GM23338 (cell line): Measurements from ENCODE around the gene BBOX1. TPM values are rescaled to one million over a fixed set of nuclear protein-coding genes. Genes with fewer than 3 reads are reported as not detected.

ENCODE experiments used
- ATAC-seq: fragments of 200-7000 bp; cut with Tn5 transposase; 3 replicates; pipeline ENCODE4 v1.9.1; 2020
- DNase-seq: peaks from one replicate; pipeline ENCODE4 v3.0.0-alpha.2; 2015; ENCODE audit warnings: low spot score
- H2AFZ ChIP-seq: fragments of 200-600 bp; sonication (generic); 2 replicates; pipeline ENCODE4 v1.8.0; 2016; ENCODE audit warnings: antibody characterized with exemption, mild to moderate bottlenecking, moderate library complexity
- H3F3A ChIP-seq: fragments of 200-600 bp; sonication (generic); replicated peaks from 2 replicates; pipeline ENCODE4 v1.8.0; 2017; ENCODE audit warnings: antibody characterized with exemption, mixed run types, low read depth
- H3K27ac ChIP-seq: fragments of 200-600 bp; sonication (generic); 2 replicates; pipeline ENCODE4 v1.6.1; 2016; ENCODE audit warnings: low read depth
- H3K27me3 ChIP-seq: fragments of 200-600 bp; sonication (generic); 2 replicates; pipeline ENCODE4 v1.8.0; 2016; ENCODE audit warnings: mild to moderate bottlenecking, mixed run types, moderate library complexity; ENCODE audit not compliant: insufficient read depth
- H3K36me3 ChIP-seq: fragments of 200-600 bp; sonication (generic); 2 replicates; pipeline ENCODE4 v1.8.0; 2016; ENCODE audit warnings: mild to moderate bottlenecking; ENCODE audit not compliant: insufficient read depth
- H3K4me1 ChIP-seq: fragments of 200-600 bp; sonication (generic); 2 replicates; pipeline ENCODE4 v1.8.0; 2016; ENCODE audit warnings: mild to moderate bottlenecking, moderate library complexity; ENCODE audit not compliant: insufficient read depth
- H3K4me2 ChIP-seq: fragments of 200-600 bp; sonication (generic); 2 replicates; pipeline ENCODE4 v1.7.1; 2017; ENCODE audit warnings: mixed run types
- H3K4me3 ChIP-seq: fragments of 200-600 bp; sonication (generic); 2 replicates; pipeline ENCODE4 v1.6.1; 2016; ENCODE audit warnings: mixed run types
- H3K79me2 ChIP-seq: fragments of 200-600 bp; sonication (generic); replicated peaks from 2 replicates; pipeline ENCODE4 v1.8.0; 2017; ENCODE audit warnings: mild to moderate bottlenecking; ENCODE audit not compliant: insufficient read depth
- H3K9me2 ChIP-seq: fragments of 200-600 bp; sonication (generic); 2 replicates; pipeline ENCODE4 v1.8.0; 2017; ENCODE audit not compliant: insufficient read depth
- H4K20me1 ChIP-seq: fragments of 200-600 bp; sonication (generic); replicated peaks from 2 replicates; pipeline ENCODE4 v1.8.0; 2017; ENCODE audit warnings: mild to moderate bottlenecking; ENCODE audit not compliant: insufficient read depth
- H3K27ac Mint-ChIP-seq: 2 replicates; pipeline ENCODE4 v1.8.0; 2020; ENCODE audit warnings: inconsistent platforms, mild to moderate bottlenecking, moderate library complexity, mixed read lengths
- H3K27me3 Mint-ChIP-seq: 3 replicates; pipeline ENCODE4 v1.8.0; 2022; ENCODE audit warnings: low read depth, mild to moderate bottlenecking, moderate library complexity, mixed read lengths, inconsistent platforms; ENCODE audit not compliant: insufficient read depth, poor library complexity
- H3K36me3 Mint-ChIP-seq: 3 replicates; pipeline ENCODE4 v1.8.0; 2021; ENCODE audit warnings: low read depth, mild to moderate bottlenecking, inconsistent platforms, moderate library complexity, mixed read lengths
- H3K4me1 Mint-ChIP-seq: 3 replicates; pipeline ENCODE4 v1.8.0; 2020; ENCODE audit warnings: mild to moderate bottlenecking, inconsistent platforms, mixed read lengths
- H3K4me3 Mint-ChIP-seq: 3 replicates; pipeline ENCODE4 v1.8.0; 2021; ENCODE audit warnings: moderate library complexity, mild to moderate bottlenecking, inconsistent platforms, mixed read lengths
- H3K9me3 Mint-ChIP-seq: 3 replicates; pipeline ENCODE4 v1.8.0; 2020; ENCODE audit warnings: moderate library complexity, mild to moderate bottlenecking, inconsistent platforms, mixed read lengths
- CREB1 ChIP-seq: fragments of 250-450 bp; sonication (Bioruptor Pico); IDR thresholded peaks from 2 replicates; pipeline ENCODE4 v1.5.0; 2020; ENCODE audit warnings: low read depth, mild to moderate bottlenecking, moderate library complexity
- EZH2 ChIP-seq: fragments of 200-600 bp; sonication (generic); IDR thresholded peaks from one replicate; pipeline ENCODE4 v1.8.0; 2017; ENCODE audit warnings: antibody characterized with exemption, mild to moderate bottlenecking, low read depth; ENCODE audit not compliant: unreplicated experiment
- EZH2phosphoT487 ChIP-seq: fragments of 200-600 bp; sonication (generic); IDR thresholded peaks from one replicate; pipeline ENCODE4 v1.8.1; 2018; ENCODE audit warnings: antibody characterized with exemption; ENCODE audit not compliant: unreplicated experiment
- JUNB ChIP-seq: IDR thresholded peaks from one replicate; pipeline ENCODE4 v1.6.1; 2016; ENCODE audit warnings: antibody characterized with exemption; ENCODE audit not compliant: unreplicated experiment
- NANOG ChIP-seq: IDR thresholded peaks from 2 replicates; pipeline ENCODE4 v1.6.1; 2016; ENCODE audit warnings: antibody characterized with exemption, borderline replicate concordance
- POLR2AphosphoS5 ChIP-seq: IDR thresholded peaks from 2 replicates; pipeline ENCODE4 v1.6.1; 2016; ENCODE audit warnings: antibody characterized with exemption, low read depth
- ZNF331 ChIP-seq: fragments of 250-450 bp; sonication (Bioruptor Pico); IDR thresholded peaks from 2 replicates; pipeline ENCODE4 v1.5.0; 2020; ENCODE audit warnings: low read depth, mild to moderate bottlenecking, moderate library complexity
- polyA plus RNA-seq: library from polyadenylated mRNA; unstranded; fragments of >200 nt; fragmentation: Nextera tagmentation; extraction: Ambion mirVana; gene quantifications from 2 replicates; pipeline ENCODE4 v1.2.1, GENCODE V29; 2016
- total RNA-seq: library from RNA; depleted of rRNA; stranded (reverse); fragments of >200 nt; shearing (Covaris generic); gene quantifications from 2 replicates; pipeline ENCODE4 v1.2.3, GENCODE V29; 2014
- TF ChIP-seq, protein P1 (sequence below), 2 experiments: fragments of 200-600 bp in 1 of 2; sonication (generic) in 1 of 2; conservative IDR thresholded peaks; 2 replicates each; pipeline versions ENCODE4 v1.5.1 to v1.6.1; 2016 to 2017; ENCODE audit warnings: antibody characterized with exemption in 2 of 2, low read depth in 2 of 2, mild to moderate bottlenecking in 2 of 2, moderate library complexity in 1 of 2
- TF ChIP-seq, protein P2 (sequence below): IDR thresholded peaks from 2 replicates; pipeline ENCODE4 v1.6.1; 2016; ENCODE audit warnings: antibody characterized with exemption
- TF ChIP-seq, protein P3 (sequence below): IDR thresholded peaks from one replicate; pipeline ENCODE4 v1.6.1; 2018; ENCODE audit warnings: antibody characterized with exemption; ENCODE audit not compliant: unreplicated experiment

BBOX1 gene
- total and polyA plus RNA-seq, 2 experiments from 2014 or later, result not detected

DNA sequence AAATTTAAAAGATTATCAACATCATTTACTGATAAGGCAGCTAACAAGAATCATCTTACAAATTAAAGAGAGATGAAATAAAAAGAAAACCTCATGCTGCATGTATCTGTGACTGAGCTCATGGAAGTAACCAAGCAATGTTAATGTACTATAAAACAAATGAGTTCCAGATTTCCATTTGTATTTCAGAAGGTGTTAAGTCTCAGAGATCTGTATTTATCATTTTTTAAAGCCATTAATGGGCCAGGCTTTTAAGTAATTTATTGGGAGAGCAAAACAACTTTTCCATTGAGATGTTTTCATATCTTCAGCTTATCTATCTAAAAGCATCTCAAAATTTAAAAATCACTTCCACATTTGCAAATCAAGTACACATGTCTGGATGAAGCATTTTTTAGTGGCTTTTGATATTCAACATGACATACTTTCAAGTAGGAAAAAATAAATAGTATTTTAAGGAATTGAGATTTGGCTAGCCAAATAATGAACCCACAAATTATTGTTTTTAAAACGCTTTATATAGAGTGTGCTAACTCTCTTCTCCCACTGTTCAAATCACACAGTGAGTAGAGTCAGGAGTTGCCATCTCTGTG is 17.9 kb upstream of the BBOX1 start:
- Histone ChIP-seq H3K4me1 (peaks cover 10% of the 10 kb centered on the region), H3K4me3 (no peak overlapping the region), H2AFZ (no peak overlapping the region), H4K20me1 (no peaks in the 10 kb centered on the region), H3K36me3 (no peaks in the 10 kb centered on the region), H3F3A (no peaks in the 10 kb centered on the region), H3K27ac (no peak overlapping the region), H3K9me2 (peaks cover 15% of the 10 kb centered on the region; the same call in 1 of the 2 replicates), H3K27me3 (no peaks in the 10 kb centered on the region), H3K4me2 (no peak overlapping the region), H3K79me2 (no peaks in the 10 kb centered on the region)
- Mint-ChIP-seq H3K36me3 (no peaks in the 10 kb centered on the region), H3K27me3 (no peaks in the 10 kb centered on the region), H3K27ac (no peak overlapping the region), H3K9me3 (no peaks in the 10 kb centered on the region), H3K4me3 (no peak overlapping the region), H3K4me1 (peaks cover 14% of the 10 kb centered on the region; the same call in 2 of the 3 replicates)
- DNase-seq, result no peak
- ATAC-seq, result no peak
- TF ChIP-seq EZH2phosphoT487, result no peak

DNA sequence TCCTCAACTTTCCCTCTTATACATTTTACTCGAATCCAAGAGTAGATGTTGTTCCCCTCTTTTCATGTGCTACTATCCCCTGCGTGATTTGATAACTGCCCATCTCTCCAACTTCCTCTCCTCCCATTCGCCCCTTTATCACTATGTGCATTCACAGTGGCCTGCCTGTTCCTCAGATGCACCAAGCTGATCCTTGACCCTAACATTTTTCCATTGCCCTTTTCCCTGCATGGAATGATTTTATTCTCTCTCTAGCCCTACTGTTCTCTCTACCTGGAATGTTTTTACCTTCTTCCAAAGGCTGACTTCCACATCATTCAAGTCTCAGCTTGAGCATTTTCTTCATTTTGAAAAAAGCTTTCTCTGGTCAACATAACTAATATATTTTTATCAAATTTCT is 15.8 kb upstream of the BBOX1 start:
- no peak for ATAC-seq
- Mint-ChIP-seq H3K9me3 (no peaks in the 10 kb centered on the region), H3K4me3 (no peak overlapping the region), H3K36me3 (no peaks in the 10 kb centered on the region), H3K27ac (peak overlapping the region; percentile 17; the same call in 1 of the 2 replicates), H3K27me3 (no peaks in the 10 kb centered on the region), H3K4me1 (peaks cover 14% of the 10 kb centered on the region; the same call in 2 of the 3 replicates)
- Histone ChIP-seq H3K36me3 (no peaks in the 10 kb centered on the region), H3K9me2 (peaks cover 9% of the 10 kb centered on the region; the same call in 1 of the 2 replicates), H3K27ac (no peak overlapping the region), H3K4me2 (no peak overlapping the region), H3F3A (no peaks in the 10 kb centered on the region), H3K27me3 (no peaks in the 10 kb centered on the region), H3K4me1 (peaks cover 10% of the 10 kb centered on the region), H3K4me3 (no peak overlapping the region), H2AFZ (no peak overlapping the region), H3K79me2 (no peaks in the 10 kb centered on the region), H4K20me1 (no peaks in the 10 kb centered on the region)
- no peak for DNase-seq
- no peak for TF ChIP-seq JUNB
- TF ChIP-seq ZNF331 (CRISPR knock-in tag), result no peak
- TF ChIP-seq, protein P1, sequence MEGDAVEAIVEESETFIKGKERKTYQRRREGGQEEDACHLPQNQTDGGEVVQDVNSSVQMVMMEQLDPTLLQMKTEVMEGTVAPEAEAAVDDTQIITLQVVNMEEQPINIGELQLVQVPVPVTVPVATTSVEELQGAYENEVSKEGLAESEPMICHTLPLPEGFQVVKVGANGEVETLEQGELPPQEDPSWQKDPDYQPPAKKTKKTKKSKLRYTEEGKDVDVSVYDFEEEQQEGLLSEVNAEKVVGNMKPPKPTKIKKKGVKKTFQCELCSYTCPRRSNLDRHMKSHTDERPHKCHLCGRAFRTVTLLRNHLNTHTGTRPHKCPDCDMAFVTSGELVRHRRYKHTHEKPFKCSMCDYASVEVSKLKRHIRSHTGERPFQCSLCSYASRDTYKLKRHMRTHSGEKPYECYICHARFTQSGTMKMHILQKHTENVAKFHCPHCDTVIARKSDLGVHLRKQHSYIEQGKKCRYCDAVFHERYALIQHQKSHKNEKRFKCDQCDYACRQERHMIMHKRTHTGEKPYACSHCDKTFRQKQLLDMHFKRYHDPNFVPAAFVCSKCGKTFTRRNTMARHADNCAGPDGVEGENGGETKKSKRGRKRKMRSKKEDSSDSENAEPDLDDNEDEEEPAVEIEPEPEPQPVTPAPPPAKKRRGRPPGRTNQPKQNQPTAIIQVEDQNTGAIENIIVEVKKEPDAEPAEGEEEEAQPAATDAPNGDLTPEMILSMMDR (conservative IDR thresholded peaks at IDR 0.05; ENCODE audit: low read depth in 2 of 2), result no peak
- TF ChIP-seq EZH2, result no peak
- TF ChIP-seq, protein P2, sequence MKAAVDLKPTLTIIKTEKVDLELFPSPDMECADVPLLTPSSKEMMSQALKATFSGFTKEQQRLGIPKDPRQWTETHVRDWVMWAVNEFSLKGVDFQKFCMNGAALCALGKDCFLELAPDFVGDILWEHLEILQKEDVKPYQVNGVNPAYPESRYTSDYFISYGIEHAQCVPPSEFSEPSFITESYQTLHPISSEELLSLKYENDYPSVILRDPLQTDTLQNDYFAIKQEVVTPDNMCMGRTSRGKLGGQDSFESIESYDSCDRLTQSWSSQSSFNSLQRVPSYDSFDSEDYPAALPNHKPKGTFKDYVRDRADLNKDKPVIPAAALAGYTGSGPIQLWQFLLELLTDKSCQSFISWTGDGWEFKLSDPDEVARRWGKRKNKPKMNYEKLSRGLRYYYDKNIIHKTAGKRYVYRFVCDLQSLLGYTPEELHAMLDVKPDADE, result no peak
- no peak for TF ChIP-seq NANOG
- TF ChIP-seq, protein P3, sequence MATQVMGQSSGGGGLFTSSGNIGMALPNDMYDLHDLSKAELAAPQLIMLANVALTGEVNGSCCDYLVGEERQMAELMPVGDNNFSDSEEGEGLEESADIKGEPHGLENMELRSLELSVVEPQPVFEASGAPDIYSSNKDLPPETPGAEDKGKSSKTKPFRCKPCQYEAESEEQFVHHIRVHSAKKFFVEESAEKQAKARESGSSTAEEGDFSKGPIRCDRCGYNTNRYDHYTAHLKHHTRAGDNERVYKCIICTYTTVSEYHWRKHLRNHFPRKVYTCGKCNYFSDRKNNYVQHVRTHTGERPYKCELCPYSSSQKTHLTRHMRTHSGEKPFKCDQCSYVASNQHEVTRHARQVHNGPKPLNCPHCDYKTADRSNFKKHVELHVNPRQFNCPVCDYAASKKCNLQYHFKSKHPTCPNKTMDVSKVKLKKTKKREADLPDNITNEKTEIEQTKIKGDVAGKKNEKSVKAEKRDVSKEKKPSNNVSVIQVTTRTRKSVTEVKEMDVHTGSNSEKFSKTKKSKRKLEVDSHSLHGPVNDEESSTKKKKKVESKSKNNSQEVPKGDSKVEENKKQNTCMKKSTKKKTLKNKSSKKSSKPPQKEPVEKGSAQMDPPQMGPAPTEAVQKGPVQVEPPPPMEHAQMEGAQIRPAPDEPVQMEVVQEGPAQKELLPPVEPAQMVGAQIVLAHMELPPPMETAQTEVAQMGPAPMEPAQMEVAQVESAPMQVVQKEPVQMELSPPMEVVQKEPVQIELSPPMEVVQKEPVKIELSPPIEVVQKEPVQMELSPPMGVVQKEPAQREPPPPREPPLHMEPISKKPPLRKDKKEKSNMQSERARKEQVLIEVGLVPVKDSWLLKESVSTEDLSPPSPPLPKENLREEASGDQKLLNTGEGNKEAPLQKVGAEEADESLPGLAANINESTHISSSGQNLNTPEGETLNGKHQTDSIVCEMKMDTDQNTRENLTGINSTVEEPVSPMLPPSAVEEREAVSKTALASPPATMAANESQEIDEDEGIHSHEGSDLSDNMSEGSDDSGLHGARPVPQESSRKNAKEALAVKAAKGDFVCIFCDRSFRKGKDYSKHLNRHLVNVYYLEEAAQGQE, result no peak
- TF ChIP-seq CREB1 (CRISPR knock-in tag), result no peak
- no peak for TF ChIP-seq POLR2AphosphoS5
